ENCODE results near the gene WDR70. TPM values are rescaled to one million over a fixed set of nuclear protein-coding genes. Genes with fewer than 3 reads are reported as not detected.
A peak's percentile ranks its signal among the peaks of the same experiment; 100 is the strongest.

WDR70 gene
- total RNA-seq, 1 donor from 2014 or later, result 19.0 TPM

DNA sequence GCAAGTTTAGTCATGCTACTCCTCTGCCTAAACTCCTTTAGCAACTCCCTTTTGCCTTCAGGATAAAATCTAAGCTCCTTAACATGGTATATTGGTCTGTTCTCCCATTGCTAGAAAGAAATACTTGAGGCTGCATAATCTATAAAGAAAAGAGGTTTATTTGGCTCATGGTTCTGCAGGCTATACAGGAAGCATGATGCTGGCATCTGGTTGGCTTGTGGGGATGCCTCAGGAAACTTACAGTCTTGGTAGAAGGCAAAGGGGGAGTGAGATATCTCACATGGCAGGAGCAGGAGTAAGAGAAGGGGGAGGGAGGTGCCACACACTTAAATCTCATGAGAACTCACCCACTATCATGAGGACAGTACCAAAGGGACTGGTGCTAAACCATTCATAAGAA is 315.7 kb downstream of the WDR70 start:
- no peak for DNase-seq (ENCODE audit: low read depth)
- H3K4me3 ChIP-seq (ENCODE audit: low read depth, low read length), result no peak overlapping the region
- TF ChIP-seq, protein P1, sequence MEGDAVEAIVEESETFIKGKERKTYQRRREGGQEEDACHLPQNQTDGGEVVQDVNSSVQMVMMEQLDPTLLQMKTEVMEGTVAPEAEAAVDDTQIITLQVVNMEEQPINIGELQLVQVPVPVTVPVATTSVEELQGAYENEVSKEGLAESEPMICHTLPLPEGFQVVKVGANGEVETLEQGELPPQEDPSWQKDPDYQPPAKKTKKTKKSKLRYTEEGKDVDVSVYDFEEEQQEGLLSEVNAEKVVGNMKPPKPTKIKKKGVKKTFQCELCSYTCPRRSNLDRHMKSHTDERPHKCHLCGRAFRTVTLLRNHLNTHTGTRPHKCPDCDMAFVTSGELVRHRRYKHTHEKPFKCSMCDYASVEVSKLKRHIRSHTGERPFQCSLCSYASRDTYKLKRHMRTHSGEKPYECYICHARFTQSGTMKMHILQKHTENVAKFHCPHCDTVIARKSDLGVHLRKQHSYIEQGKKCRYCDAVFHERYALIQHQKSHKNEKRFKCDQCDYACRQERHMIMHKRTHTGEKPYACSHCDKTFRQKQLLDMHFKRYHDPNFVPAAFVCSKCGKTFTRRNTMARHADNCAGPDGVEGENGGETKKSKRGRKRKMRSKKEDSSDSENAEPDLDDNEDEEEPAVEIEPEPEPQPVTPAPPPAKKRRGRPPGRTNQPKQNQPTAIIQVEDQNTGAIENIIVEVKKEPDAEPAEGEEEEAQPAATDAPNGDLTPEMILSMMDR (conservative IDR thresholded peaks at IDR 0.05; ENCODE audit: low read depth, low read length), result no peak

DNA sequence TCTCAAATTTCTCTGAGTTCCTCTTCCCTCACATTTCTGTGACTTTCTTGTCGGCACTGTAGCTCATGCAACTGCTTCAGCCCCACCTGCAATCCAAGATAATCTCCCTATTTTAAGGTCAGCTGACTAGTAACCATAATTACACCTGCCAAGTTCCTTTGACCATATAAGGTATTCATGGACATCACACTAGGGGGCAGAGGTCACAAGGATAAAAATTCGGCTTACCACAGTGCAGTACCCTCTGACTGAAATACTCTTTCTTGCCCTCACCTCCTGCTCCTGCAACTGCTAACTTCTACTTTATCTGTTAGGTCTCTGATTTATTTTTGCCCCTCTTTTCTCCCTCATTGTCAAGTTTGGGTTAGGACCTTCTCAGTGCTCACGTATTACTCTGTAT is 316.5 kb downstream of the WDR70 start:
- no peak for DNase-seq (ENCODE audit: low read depth)
- H3K4me3 ChIP-seq (ENCODE audit: low read depth, low read length), result no peak overlapping the region
- TF ChIP-seq, protein P1 (conservative IDR thresholded peaks at IDR 0.05; ENCODE audit: low read depth, low read length), result no peak

DNA sequence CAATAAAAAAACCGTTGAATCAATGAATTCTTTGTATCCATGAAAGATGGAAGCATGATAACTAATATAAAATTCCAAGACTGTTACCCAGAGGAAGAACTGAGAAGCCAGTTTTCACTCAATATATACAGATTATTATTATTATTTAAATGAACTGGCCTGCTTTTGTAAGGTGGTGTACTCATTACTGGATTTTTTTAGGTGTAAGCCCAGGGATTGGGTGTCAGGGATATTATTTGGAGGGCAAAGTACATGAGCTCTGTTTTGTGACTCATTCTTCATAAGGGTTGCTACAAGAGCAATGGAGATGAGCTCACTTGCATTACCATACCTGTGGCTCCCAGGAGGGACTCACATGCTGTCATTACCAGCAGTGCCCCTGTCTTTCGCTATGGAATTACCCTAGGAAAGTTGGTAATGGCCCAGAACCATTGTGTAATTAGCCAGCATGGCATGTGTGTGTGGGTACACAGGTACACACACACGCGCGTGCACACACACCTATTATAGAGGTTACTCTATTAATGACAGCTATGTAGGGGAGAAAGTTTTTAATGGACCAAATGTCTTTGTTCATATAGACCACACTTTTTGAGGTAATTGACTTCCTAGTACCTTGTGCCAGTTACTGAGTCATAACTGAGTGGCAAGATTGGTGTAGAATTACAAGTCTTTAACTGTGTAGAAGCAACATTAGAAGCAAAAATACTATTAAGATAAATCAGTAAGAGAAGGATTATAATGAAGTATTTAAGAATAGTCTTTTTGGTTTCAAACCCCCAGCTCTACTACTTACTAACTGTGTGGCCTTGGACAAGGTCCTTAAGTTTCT is 317.3 kb downstream of the WDR70 start:
- DNase-seq (ENCODE audit: low read depth), result peak; percentile 84
- TF ChIP-seq, protein P1 (conservative IDR thresholded peaks at IDR 0.05; ENCODE audit: low read depth, low read length), result peak; percentile 30

DNA sequence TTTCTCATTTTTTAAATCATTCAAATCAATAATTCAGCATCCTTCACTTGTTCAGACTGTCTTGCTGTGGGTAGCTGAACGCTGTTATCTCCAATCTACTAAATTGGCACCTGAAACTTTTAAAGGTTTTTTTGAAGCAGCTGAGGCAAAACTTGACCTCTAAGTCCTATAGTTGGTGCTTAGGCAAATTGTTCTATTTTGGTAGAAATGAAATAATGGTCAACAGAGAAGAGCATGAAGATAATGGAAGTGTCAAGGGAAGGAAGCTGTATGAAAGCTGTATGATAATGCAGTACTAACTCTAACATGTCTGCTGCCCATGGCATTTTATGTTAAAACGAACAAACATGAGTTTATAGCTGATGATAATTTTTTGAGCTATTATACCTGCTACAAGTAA is 322.8 kb downstream of the WDR70 start:
- H3K4me3 ChIP-seq (ENCODE audit: low read depth, low read length), result no peak overlapping the region
- TF ChIP-seq, protein P1 (conservative IDR thresholded peaks at IDR 0.05; ENCODE audit: low read depth, low read length), result no peak
- no peak for DNase-seq (ENCODE audit: low read depth)

More for the DNA sequence above, 317.3 kb downstream of the WDR70 start:
- no peak overlapping the region for H3K4me3 ChIP-seq (ENCODE audit: low read depth, low read length)

DNA sequence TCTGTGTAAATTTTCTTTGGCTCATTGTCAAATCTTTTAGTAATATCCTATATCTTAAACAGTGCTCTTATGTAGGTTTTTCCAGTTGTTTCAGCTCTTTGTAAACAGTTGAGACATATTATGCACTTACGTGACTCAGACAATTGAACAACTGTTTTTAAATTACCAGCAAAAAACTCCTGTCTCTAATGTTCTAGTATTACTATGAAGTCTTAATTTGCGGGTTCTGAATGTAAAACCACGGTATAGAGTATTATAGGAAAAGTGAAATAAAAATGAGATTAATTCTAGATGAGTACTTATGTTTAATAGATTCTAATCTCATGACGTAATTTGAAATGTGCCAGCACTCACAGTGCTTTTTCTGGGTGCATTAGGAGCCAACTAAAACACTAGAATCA is 324.7 kb downstream of the WDR70 start:
- no peak overlapping the region for H3K4me3 ChIP-seq (ENCODE audit: low read depth, low read length)
- TF ChIP-seq, protein P1 (conservative IDR thresholded peaks at IDR 0.05; ENCODE audit: low read depth, low read length), result no peak
- no peak for DNase-seq (ENCODE audit: low read depth)

DNA sequence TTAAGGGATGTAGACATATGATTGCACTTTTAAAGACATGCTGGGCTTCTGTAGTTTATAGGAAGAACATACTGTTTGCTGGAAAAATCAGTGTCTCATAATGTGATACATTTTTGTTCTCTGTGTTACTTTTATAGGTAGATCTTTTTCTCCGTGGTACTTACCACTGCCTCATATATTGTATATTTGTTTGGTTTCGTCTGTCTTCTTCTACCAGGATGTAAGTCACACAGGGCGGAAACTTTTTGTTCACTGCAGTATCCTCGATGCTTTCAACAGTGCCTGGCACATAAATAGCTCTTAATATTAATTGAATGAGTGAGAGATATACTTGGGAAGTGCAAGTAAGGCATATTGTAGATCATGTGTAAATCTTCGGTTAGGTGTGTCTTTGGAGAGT is 325.3 kb downstream of the WDR70 start:
- TF ChIP-seq, protein P1 (conservative IDR thresholded peaks at IDR 0.05; ENCODE audit: low read depth, low read length), result no peak
- DNase-seq (ENCODE audit: low read depth), result no peak
- H3K4me3 ChIP-seq (ENCODE audit: low read depth, low read length), result no peak overlapping the region

DNA sequence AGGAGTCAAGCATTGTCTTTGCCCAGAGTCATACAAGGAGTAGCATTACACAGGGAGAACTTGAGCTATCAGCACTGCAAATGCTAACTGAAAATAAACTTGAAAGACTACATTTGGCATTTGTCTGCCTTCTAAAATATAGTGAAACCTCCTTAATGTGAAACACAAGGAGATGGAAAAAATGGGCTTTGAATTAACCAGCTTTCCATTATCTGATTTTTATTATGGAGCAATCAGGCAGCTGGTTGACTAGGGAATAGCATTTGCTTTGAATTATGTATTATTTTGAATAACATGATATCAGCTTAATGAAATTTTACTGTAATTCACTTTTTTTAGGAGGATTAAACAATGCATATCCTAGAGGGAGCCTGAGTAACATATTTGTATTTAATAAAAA is 329.9 kb downstream of the WDR70 start:
- no peak for DNase-seq (ENCODE audit: low read depth)
- H3K4me3 ChIP-seq (ENCODE audit: low read depth, low read length), result no peak overlapping the region
- TF ChIP-seq, protein P1 (conservative IDR thresholded peaks at IDR 0.05; ENCODE audit: low read depth, low read length), result no peak
